Astrocyte (in vitro differentiated cells and primary cell): ENCODE data around the gene ISCU. TPM values are rescaled to one million over a fixed set of nuclear protein-coding genes. Genes with fewer than 3 reads are reported as not detected.

Experiments used
- DNase-seq: peaks from one replicate; pipeline ENCODE4 v3.0.0-alpha.2; 2010; ENCODE audit warnings: low read depth
- FAIRE-seq: peaks from 2 replicates; lab custom pipeline; 2011; peaks lifted over from hg19 to GRCh38; lab: Jason Lieb, UNC
- H2AFZ ChIP-seq: 2 replicates; pipeline ENCODE4 v1.6.0; 2012; ENCODE audit warnings: low read depth, low read length, inconsistent platforms
- H3K27ac ChIP-seq: 2 replicates; pipeline ENCODE4 v1.5.1; 2011; ENCODE audit warnings: low read depth, low read length, inconsistent platforms
- H3K27me3 ChIP-seq: 2 replicates; pipeline ENCODE4 v1.6.0; 2011; ENCODE audit warnings: low read length, inconsistent platforms; ENCODE audit not compliant: insufficient read depth
- H3K36me3 ChIP-seq: 2 replicates; pipeline ENCODE4 v1.5.1; 2011; ENCODE audit warnings: low read length, inconsistent platforms; ENCODE audit not compliant: insufficient read depth
- H3K4me1 ChIP-seq: 2 replicates; pipeline ENCODE4 v1.5.1; 2011; ENCODE audit warnings: low read length, inconsistent platforms; ENCODE audit not compliant: insufficient read depth
- H3K4me2 ChIP-seq: 2 replicates; pipeline ENCODE4 v1.6.0; 2012; ENCODE audit warnings: low read length, inconsistent platforms
- H3K4me3 ChIP-seq: 2 replicates; pipeline ENCODE4 v1.5.1; 2011; ENCODE audit warnings: low read depth, mild to moderate bottlenecking, low read length, inconsistent platforms; ENCODE audit not compliant: insufficient read depth
- H3K79me2 ChIP-seq: 2 replicates; pipeline ENCODE4 v1.6.0; 2012; ENCODE audit warnings: mild to moderate bottlenecking, low read length, inconsistent platforms; ENCODE audit not compliant: insufficient read depth
- H3K9ac ChIP-seq: 2 replicates; pipeline ENCODE4 v1.6.0; 2012; ENCODE audit warnings: mild to moderate bottlenecking, low read length, inconsistent platforms
- H3K9me3 ChIP-seq: 2 replicates; pipeline ENCODE4 v1.5.1; 2012; ENCODE audit warnings: low read depth, mild to moderate bottlenecking, low read length, inconsistent platforms; ENCODE audit not compliant: insufficient read depth
- H4K20me1 ChIP-seq: 2 replicates; pipeline ENCODE4 v1.6.0; 2012; ENCODE audit warnings: low read length, inconsistent platforms; ENCODE audit not compliant: insufficient read depth
- H3K27ac Mint-ChIP-seq: one replicate; pipeline ENCODE4 v1.8.0; 2021; ENCODE audit warnings: mild to moderate bottlenecking, mixed read lengths; ENCODE audit not compliant: unreplicated experiment
- H3K27me3 Mint-ChIP-seq: one replicate; pipeline ENCODE4 v1.8.0; 2021; ENCODE audit warnings: low read depth, mixed read lengths; ENCODE audit not compliant: unreplicated experiment
- H3K36me3 Mint-ChIP-seq: one replicate; pipeline ENCODE4 v1.8.0; 2021; ENCODE audit warnings: low read depth, mixed read lengths; ENCODE audit not compliant: unreplicated experiment
- H3K4me1 Mint-ChIP-seq: one replicate; pipeline ENCODE4 v1.8.0; 2021; ENCODE audit warnings: low read depth, mixed read lengths; ENCODE audit not compliant: unreplicated experiment
- H3K4me3 Mint-ChIP-seq: one replicate; pipeline ENCODE4 v1.8.0; 2021; ENCODE audit warnings: mild to moderate bottlenecking, moderate library complexity, mixed read lengths; ENCODE audit not compliant: unreplicated experiment
- H3K9me3 Mint-ChIP-seq: one replicate; pipeline ENCODE4 v1.8.0; 2021; ENCODE audit warnings: mild to moderate bottlenecking, mixed read lengths; ENCODE audit not compliant: unreplicated experiment
- CTCF ChIP-seq: IDR thresholded peaks from 2 replicates; pipeline ENCODE4 v1.5.1; 2011; ENCODE audit warnings: low read depth, mild to moderate bottlenecking, inconsistent platforms, low read length, moderate library complexity; ENCODE audit not compliant: insufficient read depth
- EZH2 ChIP-seq: IDR thresholded peaks from 2 replicates; pipeline ENCODE4 v1.6.1; 2012; ENCODE audit warnings: mild to moderate bottlenecking, low read length, inconsistent platforms; ENCODE audit not compliant: insufficient read depth
- total RNA-seq: library from RNA; stranded (reverse); gene quantifications from 2 replicates; pipeline ENCODE4 v1.2.1, GENCODE V29; 2021

Gene ISCU
- total RNA-seq, 1 donor from 2014 or later = 124 TPM

GRCh38 chr12:108538146-108538545 is 24.2 kb upstream of the ISCU start:
- Histone ChIP-seq H3K9me3 (no peaks in the 10 kb centered on the region), H3K9ac (no peak overlapping the region), H3K4me2 (no peak overlapping the region), H3K36me3 (peaks cover 49% of the 10 kb centered on the region), H4K20me1 (peaks cover 44% of the 10 kb centered on the region), H3K4me3 (no peak overlapping the region), H3K79me2 (peaks cover 50% of the 10 kb centered on the region), H3K27me3 (no peaks in the 10 kb centered on the region), H2AFZ (no peak overlapping the region), H3K4me1 (no peaks in the 10 kb centered on the region), H3K27ac (no peak overlapping the region)
- TF ChIP-seq EZH2 (no peak), CTCF (no peak)
- Mint-ChIP-seq H3K4me3 (no peak overlapping the region), H3K27me3 (no peaks in the 10 kb centered on the region), H3K36me3 (peaks cover 9% of the 10 kb centered on the region), H3K4me1 (peaks cover 7% of the 10 kb centered on the region), H3K27ac (no peak overlapping the region), H3K9me3 (no peaks in the 10 kb centered on the region)
- FAIRE-seq (peak; percentile 54), DNase-seq (no peak)

GRCh38 chr12:108538616-108539195 is 23.7 kb upstream of the ISCU start:
- TF ChIP-seq EZH2 = no peak
- TF ChIP-seq CTCF = no peak
- no peak overlapping the region for H3K4me3 Mint-ChIP-seq
- no peak overlapping the region for H3K4me3 ChIP-seq
- no peak for DNase-seq
- no peaks in the 10 kb centered on the region for H3K9me3 ChIP-seq
- no peak for FAIRE-seq
- H3K27me3 ChIP-seq = no peaks in the 10 kb centered on the region
- H3K9me3 Mint-ChIP-seq = no peaks in the 10 kb centered on the region
- H3K4me2 ChIP-seq = no peak overlapping the region
- H3K9ac ChIP-seq = no peak overlapping the region
- no peak overlapping the region for H2AFZ ChIP-seq
- peaks cover 13% of the 10 kb centered on the region for H3K36me3 Mint-ChIP-seq
- H3K27ac ChIP-seq = no peak overlapping the region
- peaks cover 56% of the 10 kb centered on the region for H3K79me2 ChIP-seq
- no peaks in the 10 kb centered on the region for H3K27me3 Mint-ChIP-seq
- peaks cover 50% of the 10 kb centered on the region for H4K20me1 ChIP-seq
- peaks cover 7% of the 10 kb centered on the region for H3K4me1 Mint-ChIP-seq
- H3K36me3 ChIP-seq = peaks cover 55% of the 10 kb centered on the region
- H3K4me1 ChIP-seq = no peaks in the 10 kb centered on the region
- no peak overlapping the region for H3K27ac Mint-ChIP-seq

GRCh38 chr12:108542320-108542719 is 20.1 kb upstream of the ISCU start:
- Histone ChIP-seq H3K27me3 (no peaks in the 10 kb centered on the region), H3K4me2 (no peak overlapping the region), H3K9me3 (no peaks in the 10 kb centered on the region), H3K36me3 (peaks cover 55% of the 10 kb centered on the region), H3K27ac (no peak overlapping the region), H2AFZ (no peak overlapping the region), H3K9ac (no peak overlapping the region), H4K20me1 (peaks cover 63% of the 10 kb centered on the region), H3K79me2 (peaks cover 61% of the 10 kb centered on the region), H3K4me3 (no peak overlapping the region), H3K4me1 (no peaks in the 10 kb centered on the region)
- no peak for FAIRE-seq
- H3K9me3 Mint-ChIP-seq = no peaks in the 10 kb centered on the region
- H3K4me3 Mint-ChIP-seq = no peak overlapping the region
- DNase-seq = no peak
- H3K36me3 Mint-ChIP-seq = peaks cover 17% of the 10 kb centered on the region
- H3K4me1 Mint-ChIP-seq = peaks cover 5% of the 10 kb centered on the region
- no peak overlapping the region for H3K27ac Mint-ChIP-seq
- no peak for TF ChIP-seq CTCF
- no peak for TF ChIP-seq EZH2
- no peaks in the 10 kb centered on the region for H3K27me3 Mint-ChIP-seq
